ENCODE results near the gene ZDHHC14. TPM values are rescaled to one million over a fixed set of nuclear protein-coding genes. Genes with fewer than 3 reads are reported as not detected.
"Not testable (repeated sequence)": the region's sequence is repeated elsewhere in the genome, so short reads cannot be mapped to it uniquely, and the experiment has no call there.

The ZDHHC14 gene
- total RNA-seq, 2 experiments from 2014 or later, result 5.2 TPM

- not testable (repeated sequence) for ATAC-seq (ENCODE audit: low read depth); H3K4me1 Mint-ChIP-seq; DNase-seq
Observed at GRCh38 chr6:157720964-157721363, 340.0 kb downstream of the ZDHHC14 start.

GRCh38 chr6:157721426-157721825 lies 340.4 kb downstream of the ZDHHC14 start:
- H3K36me3 Mint-ChIP-seq, result peaks cover 7% of the 10 kb centered on the region
- peaks cover 2% of the 10 kb centered on the region for H3K27me3 Mint-ChIP-seq
- no peaks in the 10 kb centered on the region for H3K4me1 Mint-ChIP-seq
- H3K27ac Mint-ChIP-seq, result no peak overlapping the region
- peaks cover 9% of the 10 kb centered on the region for H3K9me3 Mint-ChIP-seq
- ATAC-seq (ENCODE audit: low read depth) (no peak), DNase-seq (no peak)
- no peak overlapping the region for H3K4me3 Mint-ChIP-seq
- POLR2A ChIA-PET, result interaction anchor here (0.6 kb wide), 1 partner anchor 860 kb away, joined by 4 read pairs; no protein-coding TSS in a partner anchor

More at GRCh38 chr6:157720964-157721363, 340.0 kb downstream of the ZDHHC14 start:
- H3K36me3 Mint-ChIP-seq, POLR2A ChIA-PET, H3K4me3 Mint-ChIP-seq, H3K27me3 Mint-ChIP-seq, H3K9me3 Mint-ChIP-seq, H3K27ac Mint-ChIP-seq: not testable (repeated sequence)

- Mint-ChIP-seq H3K27ac (no peak overlapping the region), H3K4me3 (no peak overlapping the region), H3K27me3 (peaks cover 2% of the 10 kb centered on the region), H3K4me1 (no peaks in the 10 kb centered on the region), H3K9me3 (peaks cover 9% of the 10 kb centered on the region), H3K36me3 (peaks cover 7% of the 10 kb centered on the region)
- ATAC-seq (ENCODE audit: low read depth), result no peak
- POLR2A ChIA-PET, result interaction anchor here (0.6 kb wide), 1 partner anchor 860 kb away, joined by 4 read pairs; no protein-coding TSS in a partner anchor
- DNase-seq, result no peak
Observed at GRCh38 chr6:157721830-157722229, 340.8 kb downstream of the ZDHHC14 start.

GRCh38 chr6:157723376-157723775 lies 342.4 kb downstream of the ZDHHC14 start:
- ATAC-seq (ENCODE audit: low read depth) (no peak), DNase-seq (no peak)
- H3K27me3 Mint-ChIP-seq, result peaks cover 2% of the 10 kb centered on the region
- peaks cover 9% of the 10 kb centered on the region for H3K9me3 Mint-ChIP-seq
- H3K4me1 Mint-ChIP-seq, result no peaks in the 10 kb centered on the region
- no peak overlapping the region for H3K27ac Mint-ChIP-seq
- POLR2A ChIA-PET, result no interaction called here
- H3K4me3 Mint-ChIP-seq, result no peak overlapping the region
- H3K36me3 Mint-ChIP-seq, result peaks cover 7% of the 10 kb centered on the region

- ATAC-seq (ENCODE audit: low read depth) (no peak), DNase-seq (no peak)
- peaks cover 7% of the 10 kb centered on the region for H3K36me3 Mint-ChIP-seq
- H3K4me3 Mint-ChIP-seq, result no peak overlapping the region
- H3K27ac Mint-ChIP-seq, result no peak overlapping the region
- no peaks in the 10 kb centered on the region for H3K27me3 Mint-ChIP-seq
- POLR2A ChIA-PET, result no interaction called here
- H3K9me3 Mint-ChIP-seq, result peaks cover 9% of the 10 kb centered on the region
- H3K4me1 Mint-ChIP-seq, result no peaks in the 10 kb centered on the region
Observed at GRCh38 chr6:157724138-157724820, 343.3 kb downstream of the ZDHHC14 start.

- DNase-seq (no peak), ATAC-seq (ENCODE audit: low read depth) (no peak)
- Mint-ChIP-seq H3K4me1 (no peaks in the 10 kb centered on the region), H3K27ac (no peak overlapping the region), H3K36me3 (peaks cover 7% of the 10 kb centered on the region), H3K27me3 (no peaks in the 10 kb centered on the region), H3K9me3 (peaks cover 9% of the 10 kb centered on the region), H3K4me3 (no peak overlapping the region)
- POLR2A ChIA-PET, result no interaction called here
Observed at GRCh38 chr6:157724960-157725741, 344.2 kb downstream of the ZDHHC14 start.

GRCh38 chr6:157725836-157726235 lies 344.8 kb downstream of the ZDHHC14 start:
- Mint-ChIP-seq H3K27ac (no peak overlapping the region), H3K4me3 (no peak overlapping the region), H3K36me3 (peaks cover 7% of the 10 kb centered on the region), H3K4me1 (no peaks in the 10 kb centered on the region), H3K9me3 (peaks cover 9% of the 10 kb centered on the region), H3K27me3 (no peaks in the 10 kb centered on the region)
- DNase-seq (no peak), ATAC-seq (ENCODE audit: low read depth) (no peak)
- POLR2A ChIA-PET, result no interaction called here

GRCh38 chr6:157726892-157727628 lies 346.1 kb downstream of the ZDHHC14 start:
- DNase-seq (no peak), ATAC-seq (ENCODE audit: low read depth) (no peak)
- Mint-ChIP-seq H3K9me3 (peaks cover 9% of the 10 kb centered on the region), H3K4me3 (no peak overlapping the region), H3K27ac (no peak overlapping the region), H3K36me3 (peaks cover 7% of the 10 kb centered on the region), H3K4me1 (no peaks in the 10 kb centered on the region), H3K27me3 (no peaks in the 10 kb centered on the region)
- POLR2A ChIA-PET, result no interaction called here

Small RNA genes lying within 50 kb of the gene (microRNA-seq; reads per million reads assigned to microRNA genes)
- not detected for gene MIR3692

Other genes starting within 250 kb of the ZDHHC14 start
- gene TMEM242, start 57.7 kb upstream of the ZDHHC14 start, total RNA-seq, result 10 to 100 TPM in 1 of 2 experiments, 1 to 10 TPM in 1; 9.2 to 10.1 TPM